Fibroblast of skin of back (primary cell): ENCODE data around the gene RTN4.
"Not testable (repeated sequence)": the region's sequence is repeated elsewhere in the genome, so short reads cannot be mapped to it uniquely, and the experiment has no call there.

Source experiments
- DNase-seq: peaks from one replicate; pipeline ENCODE4 v3.0.0-alpha.2; 2013

RTN4 gene

DNA sequence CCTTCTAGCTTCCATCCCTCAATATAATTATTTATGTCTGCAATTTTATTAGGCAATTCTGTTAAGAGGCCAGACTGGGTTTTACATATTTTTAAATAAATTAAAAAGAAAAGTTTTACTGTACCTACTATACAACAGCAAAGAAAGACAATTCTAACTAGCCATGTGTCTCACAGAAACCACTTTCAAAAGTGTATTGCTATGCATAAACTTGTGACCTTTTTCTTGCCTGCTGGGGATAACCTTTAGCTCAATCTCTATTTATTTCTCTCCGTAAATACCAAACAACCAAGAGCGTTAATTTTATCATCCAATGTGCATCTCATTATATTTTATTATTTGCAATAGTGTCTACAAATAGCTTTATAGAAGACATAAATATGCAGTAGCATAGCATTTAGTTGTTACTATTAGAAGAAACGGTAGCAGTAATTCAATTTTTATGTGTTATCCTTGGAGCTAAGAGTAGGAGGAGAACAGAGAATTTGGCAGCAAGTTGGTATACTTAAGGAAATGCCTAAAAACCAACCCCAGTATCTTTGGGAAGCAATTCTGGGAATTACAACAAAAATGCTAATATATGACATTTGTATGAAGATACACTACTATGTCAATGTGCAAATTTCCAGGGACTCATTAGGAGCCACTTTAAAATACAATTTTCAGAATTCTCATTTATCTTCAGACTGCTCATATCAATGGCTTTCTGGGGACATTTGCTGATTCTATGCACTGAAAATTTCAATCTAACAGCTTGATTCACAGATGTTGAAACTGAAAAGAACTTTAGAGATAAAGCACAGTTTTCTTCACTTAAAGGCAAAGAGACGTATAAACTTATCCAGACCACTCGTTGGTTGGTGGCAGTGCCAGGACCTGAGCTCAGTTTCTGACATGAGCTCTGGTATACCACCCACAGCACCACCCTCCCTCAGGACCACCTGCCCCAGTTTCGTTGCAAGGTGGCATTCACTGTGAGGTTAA, 23.0 kb upstream of the RTN4 start:
- no peak for DNase-seq

DNA sequence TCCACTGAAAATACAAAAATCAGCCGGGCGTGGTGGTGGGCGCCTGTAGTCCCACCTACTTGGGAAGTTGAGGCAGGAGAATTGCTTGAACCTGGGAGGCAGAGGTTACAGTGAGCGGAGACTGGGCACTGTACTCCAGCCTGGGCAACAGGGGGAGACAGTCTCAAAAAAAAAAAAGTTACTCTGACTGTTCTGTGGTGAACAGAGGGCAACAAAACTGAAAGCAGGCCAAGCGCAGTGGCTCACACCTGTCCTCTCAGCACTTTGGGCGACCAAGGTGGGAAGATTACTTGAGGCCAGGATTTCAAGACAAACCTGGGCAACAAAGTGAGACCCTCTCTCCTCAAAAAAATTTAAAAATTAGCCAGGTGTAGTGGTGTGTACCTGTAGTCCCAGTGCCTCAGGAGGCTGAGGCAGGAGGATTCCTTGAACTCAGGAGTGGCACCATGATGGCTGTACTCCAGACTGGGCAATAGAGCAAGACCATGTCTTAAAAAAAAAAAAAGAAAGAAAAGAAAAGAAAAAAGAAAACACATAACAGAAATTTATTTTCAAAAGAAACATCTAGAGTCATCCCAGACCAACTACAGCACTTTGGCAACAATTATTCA, 13.6 kb upstream of the RTN4 start:
- no peak for DNase-seq

DNA sequence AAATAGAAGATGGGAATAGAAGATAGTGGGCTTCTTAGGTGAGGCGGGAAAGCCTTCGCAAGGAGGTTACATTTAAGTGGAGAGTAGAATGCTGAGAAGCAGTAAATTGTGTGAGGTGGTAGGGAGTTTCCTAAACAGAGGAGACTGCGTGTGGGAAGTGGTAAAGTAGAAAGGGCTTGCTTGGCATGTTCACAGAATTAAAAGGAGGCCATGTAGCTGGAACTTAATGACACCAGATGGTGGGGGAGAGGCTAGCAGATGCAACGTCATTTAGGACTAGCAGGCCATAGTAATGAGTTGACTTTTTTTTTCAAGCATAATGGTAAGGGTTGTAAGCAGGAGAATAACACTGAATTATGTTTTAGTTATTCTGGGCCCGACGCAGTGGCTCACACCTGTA, 13.0 kb upstream of the RTN4 start:
- DNase-seq = no peak

DNA sequence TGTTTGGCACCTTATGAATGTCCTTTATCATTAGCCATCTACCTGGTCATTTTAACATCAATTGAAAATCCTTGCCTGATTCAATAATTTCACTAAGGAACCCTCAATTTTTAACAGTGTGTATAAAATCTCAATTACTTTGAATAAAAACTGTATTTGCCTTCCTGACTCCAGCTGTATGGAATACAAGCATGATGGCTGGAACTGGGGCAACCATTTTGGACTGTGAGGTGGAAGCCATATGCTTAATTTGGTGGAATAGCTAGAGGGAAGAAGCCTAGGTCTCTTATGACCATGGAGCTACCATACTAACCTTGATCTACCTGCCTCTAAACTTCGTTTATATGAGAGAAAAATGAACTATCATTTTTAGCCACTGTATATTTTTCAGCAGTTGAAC, 12.5 kb upstream of the RTN4 start:
- DNase-seq = no peak

DNA sequence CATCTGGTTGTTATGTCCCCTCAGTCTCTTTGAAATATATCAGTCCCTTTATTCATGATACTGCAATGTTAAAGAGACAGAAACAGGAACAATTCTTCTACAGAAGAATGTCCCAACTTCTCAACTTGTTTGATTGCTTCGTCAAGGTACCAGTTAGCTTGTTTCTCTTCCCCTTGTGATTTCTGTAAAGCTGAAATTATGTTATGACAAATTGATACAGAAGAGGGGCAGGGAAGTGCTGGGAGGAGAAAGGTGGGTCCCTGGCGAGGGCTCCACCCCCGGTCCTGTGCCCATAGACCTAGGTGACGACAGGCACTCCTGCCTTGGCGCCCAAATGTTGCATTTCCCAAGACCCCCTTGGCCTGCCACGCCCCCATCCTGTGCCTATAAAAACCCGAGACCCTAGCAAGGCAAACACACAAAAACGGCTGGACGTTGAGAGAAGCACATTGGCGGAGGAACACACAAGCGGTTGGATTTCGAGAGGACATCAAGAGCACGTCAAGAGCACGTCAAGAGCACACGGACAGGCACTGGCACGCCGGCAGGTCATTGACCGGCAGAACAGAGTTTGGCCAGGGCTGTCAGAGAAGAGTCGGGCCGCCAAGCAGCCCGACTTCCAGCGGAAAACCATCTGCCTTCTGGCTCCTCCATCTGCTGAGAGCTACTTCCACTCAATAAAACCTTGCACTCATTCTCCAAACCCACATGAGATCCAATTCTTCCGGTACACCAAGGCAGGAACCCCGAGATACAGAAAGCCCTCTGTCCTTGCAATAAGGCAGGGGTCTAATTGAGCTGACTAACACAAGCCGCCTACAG, 11.5 kb upstream of the RTN4 start:
- DNase-seq = no peak

DNA sequence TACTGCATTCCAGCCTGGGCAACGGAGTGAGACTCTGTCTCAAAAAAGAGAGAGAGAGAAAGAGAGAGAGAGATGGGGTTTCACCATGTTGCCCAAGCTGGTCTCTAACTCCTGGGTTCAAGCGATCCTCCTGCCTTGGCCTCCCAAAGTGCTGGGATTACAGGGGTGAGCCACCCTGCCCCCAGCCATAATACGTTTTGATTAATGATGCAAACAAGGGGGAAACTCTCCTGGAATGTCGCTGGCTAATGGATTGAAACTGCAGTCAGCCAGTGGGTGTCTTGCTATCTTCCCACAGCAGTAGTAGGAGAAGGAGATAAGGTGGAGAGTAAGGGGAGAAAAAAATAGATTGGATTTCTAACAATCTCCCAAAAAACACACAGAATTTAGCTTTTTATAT, 9.5 kb upstream of the RTN4 start:
- no peak for DNase-seq

DNA sequence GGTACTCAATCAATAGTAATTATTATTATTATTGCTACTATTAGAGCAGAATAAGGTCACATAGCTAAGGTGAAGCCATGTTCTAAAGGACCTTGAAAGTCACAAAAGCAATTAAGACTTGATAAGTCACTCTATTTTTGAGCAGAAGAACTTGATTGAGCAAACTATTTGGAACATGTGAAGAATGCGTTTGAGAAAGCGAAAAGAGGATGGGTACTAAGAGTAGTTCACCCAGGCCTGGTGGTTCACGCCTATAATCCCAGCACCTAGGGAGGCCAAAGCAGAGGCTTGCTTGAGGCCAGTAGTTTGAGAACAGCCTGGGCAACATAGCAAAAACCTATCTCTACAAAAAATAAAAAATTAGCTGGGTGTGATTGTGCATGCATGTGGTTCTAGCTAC, 7.2 kb upstream of the RTN4 start:
- DNase-seq = no peak

DNA sequence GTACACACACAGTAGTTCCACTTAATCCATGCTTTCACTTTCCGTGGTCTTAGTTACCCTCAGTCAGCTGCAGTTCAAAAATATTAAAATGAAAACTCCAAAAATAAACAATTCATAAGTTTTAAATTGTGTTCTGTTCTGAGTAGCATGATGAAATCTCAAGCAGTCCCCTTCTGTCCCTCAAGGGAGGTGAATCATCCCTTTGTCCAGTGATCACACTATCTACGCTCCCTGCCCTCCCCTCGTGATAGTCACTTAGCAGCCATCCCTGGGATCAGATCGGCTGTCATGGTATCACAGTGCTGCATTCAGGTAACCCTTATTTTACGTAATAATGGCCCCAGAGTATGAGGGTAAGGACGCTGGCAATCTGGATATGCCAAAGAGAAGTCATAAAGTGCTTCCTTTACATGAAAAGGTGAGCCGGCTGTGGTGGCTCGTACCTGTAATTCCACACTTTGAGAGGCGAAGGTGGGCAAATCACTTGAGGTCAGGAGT, 5.8 kb upstream of the RTN4 start:
- DNase-seq = peak; percentile 88

DNA sequence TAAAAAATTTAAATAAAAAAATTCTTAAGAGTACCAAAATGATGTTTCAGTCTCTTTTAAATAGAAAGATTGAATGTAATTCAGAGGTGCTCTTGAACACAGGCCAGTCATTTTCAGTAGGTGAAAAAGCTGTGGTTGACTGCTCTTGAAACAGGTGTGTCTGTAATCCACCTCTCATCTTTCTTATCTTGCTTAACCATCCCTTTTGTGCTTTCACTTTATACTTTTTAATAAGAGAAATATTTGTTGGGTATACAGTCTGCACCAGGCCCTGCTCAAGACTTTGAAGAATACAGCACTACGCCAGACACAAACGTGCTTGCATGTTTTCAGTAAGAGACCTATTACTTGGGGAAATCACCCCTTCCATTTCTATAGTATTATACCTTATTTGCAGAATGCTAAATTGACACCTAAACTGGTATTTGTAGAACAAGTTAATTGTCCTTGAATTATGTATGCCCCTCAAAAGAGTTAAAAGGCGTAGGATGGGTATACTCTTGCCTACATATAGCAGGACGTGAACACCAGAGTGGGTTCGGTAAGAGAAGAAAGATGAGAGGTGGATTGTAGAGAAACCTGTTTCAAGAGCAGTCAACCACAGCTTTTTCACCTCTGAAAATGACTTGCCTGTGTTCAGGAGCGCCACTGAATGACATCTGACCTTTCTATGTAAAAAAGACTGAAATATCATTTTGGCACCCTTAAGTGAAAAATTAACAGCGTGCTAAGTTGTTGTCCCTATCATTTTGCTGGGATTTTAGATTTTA, 4.0 kb upstream of the RTN4 start:
- no peak for DNase-seq

DNA sequence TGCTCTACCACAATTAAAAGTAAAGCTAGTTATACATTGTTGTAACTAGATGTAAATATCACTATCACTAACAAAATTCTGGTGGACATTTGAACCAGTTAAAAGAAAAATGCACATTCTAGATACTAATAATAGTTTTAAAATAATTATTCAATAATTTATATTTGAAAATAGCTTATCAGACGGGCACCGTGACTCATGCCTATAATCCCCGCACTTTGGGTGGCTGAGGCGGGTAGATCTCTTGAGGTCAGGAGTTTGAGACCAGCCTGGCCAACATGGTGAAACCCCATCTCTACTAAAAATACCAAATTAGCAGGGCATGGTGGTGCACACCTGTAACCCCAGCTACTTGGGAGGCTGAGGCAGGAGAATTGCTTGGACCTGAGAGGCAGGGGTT, 3.0 kb upstream of the RTN4 start:
- not testable (repeated sequence) for DNase-seq

DNA sequence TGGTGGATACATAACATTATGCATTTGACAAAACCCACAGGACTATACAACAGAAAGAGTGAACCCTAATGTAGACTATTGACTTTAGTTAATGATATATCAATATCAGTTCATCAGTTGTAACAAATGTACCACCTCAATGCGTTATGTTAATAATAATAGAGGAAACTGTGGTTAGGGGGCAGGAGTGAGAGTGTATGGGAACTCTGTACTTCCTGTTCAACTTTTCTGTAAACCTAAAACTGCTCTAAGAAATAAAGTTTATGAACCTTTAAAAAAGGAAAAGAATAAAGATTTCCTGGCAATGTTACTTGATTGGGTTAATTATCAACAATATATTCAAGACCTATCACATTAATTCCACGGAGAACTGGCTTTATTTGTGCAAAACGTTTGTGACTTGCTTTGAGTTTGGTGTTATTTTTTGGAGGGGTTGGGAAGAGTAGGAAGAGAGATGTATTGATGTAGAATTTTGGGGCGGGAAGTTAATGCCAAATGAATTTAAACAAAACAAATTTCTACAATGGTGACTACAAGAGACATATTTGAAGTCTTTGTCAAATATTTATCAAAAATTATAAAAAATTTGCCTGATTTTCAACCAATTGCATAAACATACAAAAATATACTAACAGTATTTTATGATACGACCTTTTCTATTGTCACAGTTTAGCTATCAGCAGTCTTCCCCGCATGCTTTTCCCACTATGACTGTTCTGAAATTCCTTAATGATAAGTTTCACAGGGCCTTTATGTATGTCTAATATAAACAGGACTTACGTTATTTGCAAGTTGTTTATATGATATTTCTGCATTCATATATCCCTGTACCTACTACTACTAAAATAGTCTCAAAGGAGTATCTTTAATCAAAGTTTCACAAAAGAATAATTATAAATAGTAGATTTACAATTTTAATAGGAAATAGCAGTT, 2.1 kb upstream of the RTN4 start:
- DNase-seq = peak; percentile 47

DNA sequence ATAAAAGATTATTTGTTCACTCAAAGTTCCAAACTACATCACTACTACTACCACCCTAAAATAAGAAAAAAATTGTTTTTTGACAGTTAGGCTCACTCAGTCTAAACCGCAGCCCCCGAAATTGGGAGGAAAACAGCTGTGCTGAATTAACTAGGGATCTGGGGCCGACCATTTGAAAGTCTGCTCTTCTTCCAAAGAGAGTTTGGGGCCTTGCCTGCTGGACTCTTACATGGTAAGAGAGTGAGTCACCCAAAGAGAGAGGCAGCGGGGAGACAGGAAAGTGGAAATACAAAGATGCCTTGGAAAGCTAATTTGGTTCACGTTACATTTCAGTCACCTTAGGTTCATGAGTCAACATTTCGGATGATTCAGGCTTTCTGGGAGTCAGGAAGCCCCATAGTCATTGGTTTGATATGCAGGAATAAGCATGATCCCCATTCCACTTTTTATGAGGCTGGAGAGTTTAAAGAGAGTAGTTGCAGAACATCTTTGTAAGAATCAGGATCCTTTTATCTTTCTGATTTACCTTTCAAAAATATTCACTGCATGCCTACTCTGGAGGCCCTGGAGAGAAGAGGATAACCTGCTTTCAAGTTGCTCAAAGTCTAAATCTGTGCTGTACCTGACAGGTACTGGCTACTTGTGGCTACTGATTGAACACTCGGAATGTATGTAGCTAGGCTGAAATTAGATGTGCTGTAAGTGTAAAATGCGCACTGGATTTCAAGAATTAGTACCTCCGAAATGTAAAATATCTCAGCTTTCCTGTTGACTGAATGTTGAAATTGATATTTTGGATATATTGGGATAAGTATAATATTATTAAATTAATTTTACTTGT, 995 bp upstream of the RTN4 start:
- DNase-seq = peak; percentile 100

DNA sequence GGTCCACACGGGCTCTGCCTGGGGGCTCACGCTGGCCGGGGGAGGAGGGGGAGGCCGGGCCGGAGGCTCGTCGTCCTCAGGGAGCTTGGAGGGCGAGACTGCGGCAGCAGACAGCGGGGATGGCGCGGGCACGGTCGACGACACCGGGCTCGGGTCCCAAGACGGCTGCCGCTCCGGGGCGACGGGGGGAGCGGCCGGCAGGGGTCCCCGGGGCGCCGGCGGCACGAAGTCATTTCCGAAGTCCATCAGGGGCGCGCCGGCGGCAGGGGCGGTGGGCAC, 491 bp downstream of the RTN4 start:
- no peak for DNase-seq

DNA sequence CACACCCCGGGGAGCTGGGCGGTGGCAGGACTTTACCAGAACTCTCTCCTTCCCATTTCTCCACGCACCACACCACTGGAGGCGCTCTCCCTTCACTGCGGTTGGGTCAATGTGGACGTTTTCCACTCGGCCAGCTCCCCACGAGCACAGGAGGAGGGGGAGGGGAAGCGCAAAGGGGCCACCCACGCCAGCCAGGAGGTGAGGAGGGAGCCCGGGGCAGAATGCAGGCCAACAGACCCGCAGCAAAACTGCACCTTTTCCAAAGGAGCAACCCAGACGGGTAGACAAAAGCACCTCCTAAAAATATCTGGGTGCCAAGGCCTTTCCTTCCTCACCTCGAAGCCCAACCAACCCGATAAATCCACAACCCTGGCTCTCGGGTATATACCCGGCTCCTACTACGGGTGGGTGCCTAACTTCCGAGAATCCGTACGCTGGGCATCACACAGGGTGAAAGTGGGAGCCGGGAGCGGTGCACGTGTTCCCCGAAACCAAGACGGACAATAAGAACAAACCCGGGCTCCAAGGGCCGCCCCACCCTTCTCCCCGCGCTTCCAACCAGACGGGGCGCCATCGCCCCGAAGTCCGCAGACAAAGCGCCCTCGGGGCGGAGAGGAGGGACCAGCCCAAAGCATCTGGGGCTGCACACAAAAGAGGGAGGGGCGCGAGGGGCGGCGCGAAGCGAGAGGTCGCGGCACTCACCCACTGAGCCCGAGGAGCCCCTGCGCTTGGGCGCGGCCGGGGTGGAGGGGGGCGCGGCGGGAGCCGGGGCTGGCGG, 1.0 kb downstream of the RTN4 start:
- peak; percentile 81 for DNase-seq

DNA sequence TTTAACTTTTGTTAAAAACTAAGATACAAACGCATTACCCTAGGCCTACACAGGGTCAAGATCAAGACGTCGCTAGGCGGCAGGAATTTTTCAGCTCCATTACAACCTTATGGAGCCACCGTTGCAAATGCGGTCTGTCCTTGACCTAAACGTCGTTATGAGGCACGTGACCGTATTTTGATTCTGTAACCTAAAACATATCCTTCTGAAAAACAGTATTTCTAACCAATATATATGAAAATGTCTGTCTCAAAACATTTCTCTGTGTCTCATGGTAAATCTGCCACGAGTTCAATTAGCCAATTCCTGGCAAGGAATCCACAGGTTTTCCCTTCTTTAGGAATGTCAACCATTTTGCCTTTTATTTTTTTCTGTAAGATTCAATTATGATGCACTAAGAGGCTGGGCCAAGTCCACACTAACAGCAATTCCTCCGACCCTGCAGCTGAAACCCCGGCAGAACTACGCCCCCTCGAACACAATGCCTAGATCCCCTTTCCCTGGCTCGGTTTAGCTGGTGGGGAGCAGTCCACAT, 1.7 kb downstream of the RTN4 start:
- peak; percentile 54 for DNase-seq

DNA sequence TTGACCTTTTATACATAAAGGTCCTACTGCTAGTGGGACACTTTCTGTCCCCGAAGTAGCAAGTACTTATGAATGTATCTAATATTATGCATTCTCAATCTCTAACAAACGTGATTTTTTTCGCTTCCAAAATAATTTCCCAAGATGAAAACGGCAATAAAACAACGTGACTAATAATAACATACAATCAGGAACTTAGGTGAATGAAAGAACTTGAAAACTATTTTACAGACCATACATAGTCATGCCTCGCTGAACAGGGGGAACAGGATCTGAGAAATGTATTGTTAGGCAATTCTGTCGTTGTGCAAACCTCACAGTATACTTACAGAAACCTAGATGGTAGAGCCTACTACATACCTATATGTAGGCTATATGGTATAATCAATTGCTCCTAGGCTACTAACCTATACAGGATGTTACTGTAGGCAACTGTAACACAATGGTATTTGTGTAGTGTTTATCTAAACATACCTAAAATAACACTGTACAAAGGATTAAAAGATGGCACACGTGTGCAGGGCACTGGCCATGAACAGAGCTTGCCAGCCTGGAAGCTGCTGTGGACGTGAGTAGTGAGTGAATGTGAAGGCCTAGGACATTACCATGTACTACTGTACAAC, 2.5 kb downstream of the RTN4 start:
- peak; percentile 47 for DNase-seq

DNA sequence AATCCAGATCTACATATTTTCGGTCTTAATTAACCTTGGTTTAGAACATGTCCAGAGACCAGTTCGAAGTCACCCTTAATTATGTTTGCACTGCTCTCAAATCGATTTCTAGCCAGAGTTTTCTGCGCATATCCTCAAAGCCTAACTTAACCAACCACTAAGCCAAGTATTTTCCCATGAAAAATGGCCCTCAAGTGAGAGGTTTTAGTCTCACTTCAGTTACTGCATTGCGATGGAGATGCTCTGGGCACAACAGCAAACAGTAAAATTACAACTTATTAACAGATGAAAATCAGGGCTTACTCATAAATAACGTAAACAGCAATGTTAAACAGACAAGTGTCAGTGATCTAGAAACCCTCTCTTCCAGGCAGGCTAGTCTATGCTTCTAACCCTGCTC, 4.5 kb downstream of the RTN4 start:
- no peak for DNase-seq

DNA sequence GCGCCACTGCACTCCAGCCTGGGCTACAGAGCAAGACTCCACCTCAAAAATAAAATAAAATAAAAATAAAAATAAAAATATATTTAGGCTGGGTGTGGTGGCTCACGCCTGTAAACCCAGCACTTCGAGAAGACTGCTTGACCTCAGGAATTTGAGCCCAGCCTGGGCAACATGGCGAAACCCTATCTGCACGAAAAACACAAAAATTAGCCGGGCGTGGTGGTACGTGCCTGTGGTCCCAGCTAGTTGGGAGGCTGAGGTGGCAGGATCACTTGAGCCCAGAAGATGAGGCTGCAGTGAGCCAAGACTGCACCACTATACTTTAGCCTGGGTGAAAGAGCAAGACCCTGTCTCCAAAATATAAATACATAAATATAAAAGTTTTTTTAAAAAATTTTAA, 6.4 kb downstream of the RTN4 start:
- no peak for DNase-seq

DNA sequence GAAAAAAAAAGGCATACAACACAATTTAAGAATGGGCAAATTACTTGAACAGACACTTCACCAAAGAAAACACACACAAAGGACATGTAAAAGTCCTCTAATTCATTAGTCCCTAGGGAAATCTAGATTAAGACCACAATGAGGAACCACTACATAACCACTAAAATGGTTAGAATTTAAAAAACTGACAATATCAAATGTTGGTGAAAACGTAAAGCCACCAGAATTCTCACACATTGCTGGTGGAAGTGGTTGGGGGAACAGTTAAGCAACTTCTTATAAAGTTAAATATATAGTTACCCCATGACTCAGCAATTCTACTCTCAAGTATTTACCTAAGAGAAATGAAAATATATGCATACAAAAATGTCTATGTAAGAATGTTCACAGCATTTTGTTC, 11.8 kb downstream of the RTN4 start:
- DNase-seq = peak; percentile 60
